Activated T-cell treated with anti-CD3 and anti-CD28 coated beads, Interleukin-2, amount 50 U/mL, for 72 hours (primary cell): Measurements from ENCODE around the gene PPM1M. TPM values are rescaled to one million over a fixed set of nuclear protein-coding genes. Genes with fewer than 3 reads are reported as not detected.

Experiments used
- ATAC-seq, 2 donors: fragments of 150-1000 bp; cut with Tn5 transposase; replicated peaks in 1 of 2; 2 replicates each; pipeline ENCODE4 v1.10.0; 2021; ENCODE audit warnings: moderate library complexity in 2 of 2, mild to moderate bottlenecking in 1 of 2
- DNase-seq, 2 donors: peaks; one replicate each; pipeline ENCODE4 v3.0.0; 2021 to 2022; ENCODE audit warnings: mixed read lengths in 1 of 2
- H3K27ac Mint-ChIP-seq: one replicate; pipeline ENCODE4 v1.8.0; 2022; ENCODE audit warnings: mild to moderate bottlenecking, moderate library complexity, mixed read lengths
- H3K27me3 Mint-ChIP-seq: one replicate; pipeline ENCODE4 v1.8.0; 2022; ENCODE audit warnings: low read depth, mixed read lengths
- H3K36me3 Mint-ChIP-seq, 2 donors: one replicate each; pipeline ENCODE4 v1.8.0; 2022; ENCODE audit warnings: mixed read lengths in 2 of 2, mild to moderate bottlenecking in 1 of 2; ENCODE audit not compliant: insufficient read depth in 2 of 2
- H3K4me1 Mint-ChIP-seq: one replicate; pipeline ENCODE4 v1.8.0; 2022; ENCODE audit warnings: low read depth, mixed read lengths
- H3K4me3 Mint-ChIP-seq, 2 donors: one replicate each; pipeline ENCODE4 v1.8.0; 2022; ENCODE audit warnings: mild to moderate bottlenecking in 2 of 2, mixed read lengths in 2 of 2, moderate library complexity in 2 of 2
- H3K9me3 Mint-ChIP-seq, 2 donors: one replicate each; pipeline ENCODE4 v1.8.0; 2022; ENCODE audit warnings: mixed read lengths in 2 of 2
- total RNA-seq, 2 donors: library from RNA; stranded (reverse); gene quantifications; one replicate each; pipeline ENCODE4 v1.2.3, GENCODE V29; 2022

PPM1M gene
- total RNA-seq, 2 donors from 2014 or later, result 119 to 121 TPM

- no peak for ATAC-seq
- Mint-ChIP-seq H3K4me1 (peaks cover 12% of the 10 kb centered on the region), H3K9me3 (no peaks in the 10 kb centered on the region), H3K27ac (no peak overlapping the region), H3K36me3 (no peaks in the 10 kb centered on the region), H3K4me3 (no peak overlapping the region), H3K27me3 (no peaks in the 10 kb centered on the region)
- no peak for DNase-seq
Observed at GRCh38 chr3:52295671-52296208, 50.2 kb downstream of the PPM1M start.

- Mint-ChIP-seq H3K9me3 (no peaks in the 10 kb centered on the region), H3K4me3 (no peak overlapping the region), H3K36me3 (no peaks in the 10 kb centered on the region), H3K4me1 (peaks cover 6% of the 10 kb centered on the region), H3K27ac (no peak overlapping the region), H3K27me3 (no peaks in the 10 kb centered on the region)
- DNase-seq, result no peak
- ATAC-seq, result no peak
Observed at GRCh38 chr3:52297242-52298148, 51.9 kb downstream of the PPM1M start.

- ATAC-seq (no peak), DNase-seq (no peak)
- Mint-ChIP-seq H3K27me3 (no peaks in the 10 kb centered on the region), H3K4me3 (no peak overlapping the region), H3K27ac (no peak overlapping the region), H3K4me1 (peaks cover 6% of the 10 kb centered on the region), H3K9me3 (no peaks in the 10 kb centered on the region), H3K36me3 (no peaks in the 10 kb centered on the region)
Observed at GRCh38 chr3:52298149-52299098, 52.9 kb downstream of the PPM1M start.

GRCh38 chr3:52299247-52299878, 53.8 kb downstream of the PPM1M start:
- no peaks in the 10 kb centered on the region for H3K27me3 Mint-ChIP-seq
- DNase-seq, result no peak
- no peak overlapping the region for H3K4me3 Mint-ChIP-seq
- H3K27ac Mint-ChIP-seq, result no peak overlapping the region
- ATAC-seq, result no peak
- no peaks in the 10 kb centered on the region for H3K9me3 Mint-ChIP-seq
- peaks cover 6% of the 10 kb centered on the region for H3K4me1 Mint-ChIP-seq
- H3K36me3 Mint-ChIP-seq, result no peaks in the 10 kb centered on the region

Other genes starting within 250 kb of the PPM1M start
- gene RPL29, start 249.9 kb upstream of the PPM1M start, total RNA-seq, result 1,000 to 10,000 TPM; 1,676 to 1,838 TPM
- gene DUSP7, start 189.2 kb upstream of the PPM1M start, total RNA-seq, result 10 to 100 TPM; 12.8 to 15.7 TPM
- 10 to 100 TPM; 28.6 to 39.0 TPM for gene POC1A, start 91.3 kb upstream of the PPM1M start, total RNA-seq
- 10 to 100 TPM; 62.7 to 63.6 TPM for gene ALAS1, start 47.6 kb upstream of the PPM1M start, total RNA-seq
- gene TLR9, start 20.1 kb upstream of the PPM1M start, total RNA-seq, result 1 to 10 TPM; 1.2 to 2.3 TPM
- gene TWF2, start 6.6 kb upstream of the PPM1M start, total RNA-seq, result 100 to 1,000 TPM; 124 to 133 TPM
- 100 to 1,000 TPM; 113 to 120 TPM for gene WDR82, start 32.9 kb downstream of the PPM1M start, total RNA-seq
- gene GLYCTK, start 42.1 kb downstream of the PPM1M start, total RNA-seq, result 10 to 100 TPM; 21.5 to 25.4 TPM
- 10 to 100 TPM; 31.4 to 32.4 TPM for gene DNAH1, start 70.6 kb downstream of the PPM1M start, total RNA-seq
- gene BAP1, start 164.2 kb downstream of the PPM1M start, total RNA-seq, result 100 to 1,000 TPM in 1 of 2 donors, 10 to 100 TPM in 1; 98.6 to 103 TPM
- 10 to 100 TPM; 27.3 to 29.0 TPM for gene PHF7, start 164.9 kb downstream of the PPM1M start, total RNA-seq
- gene SEMA3G, start 199.3 kb downstream of the PPM1M start, total RNA-seq, result under 1 TPM; 0.16 to 0.36 TPM
- 10 to 100 TPM; 10.8 to 14.4 TPM for gene TNNC1, start 208.3 kb downstream of the PPM1M start, total RNA-seq
- 10 to 100 TPM; 80.2 to 81.7 TPM for gene NISCH, start 209.8 kb downstream of the PPM1M start, total RNA-seq
- gene STAB1, start 249.6 kb downstream of the PPM1M start, total RNA-seq, result under 1 TPM; 0.12 to 0.19 TPM